KMS-11 (cell line): ENCODE measurements around the gene NLRP9.
A peak's percentile ranks its signal among the peaks of the same experiment; 100 is the strongest.
"Not testable (repeated sequence)": the region's sequence is repeated elsewhere in the genome, so short reads cannot be mapped to it uniquely, and the experiment has no call there.

Experiments
- H2AFZ ChIP-seq: fragments of 200-600 bp; sonication (generic); 2 replicates; pipeline ENCODE4 v1.6.1; 2016; ENCODE audit warnings: antibody characterized with exemption, mixed run types, low read depth
- H3K27ac ChIP-seq: fragments of 200-600 bp; sonication (generic); 2 replicates; pipeline ENCODE4 v1.6.1; 2016; ENCODE audit warnings: mild to moderate bottlenecking, mixed run types
- H3K27me3 ChIP-seq: fragments of 200-600 bp; sonication (generic); 2 replicates; pipeline ENCODE4 v1.6.1; 2017; ENCODE audit warnings: mild to moderate bottlenecking, low read depth, mixed run types, moderate library complexity; ENCODE audit not compliant: insufficient read depth
- H3K36me3 ChIP-seq: fragments of 200-600 bp; sonication (generic); 2 replicates; pipeline ENCODE4 v1.6.1; 2017; ENCODE audit warnings: mild to moderate bottlenecking, mixed run types; ENCODE audit not compliant: insufficient read depth
- H3K4me1 ChIP-seq: fragments of 200-600 bp; sonication (generic); 2 replicates; pipeline ENCODE4 v1.6.1; 2016; ENCODE audit warnings: mild to moderate bottlenecking, low read depth, mixed run types; ENCODE audit not compliant: poor library complexity, severe bottlenecking
- H3K4me2 ChIP-seq: fragments of 200-600 bp; sonication (generic); 2 replicates; pipeline ENCODE4 v1.7.0; 2016; ENCODE audit warnings: mild to moderate bottlenecking, mixed run types
- H3K4me3 ChIP-seq: fragments of 200-600 bp; sonication (generic); IDR thresholded peaks from 2 replicates; pipeline ENCODE4 v1.6.1; 2017; ENCODE audit warnings: low read depth, low read length, mixed read lengths; ENCODE audit not compliant: insufficient read depth
- H3K79me2 ChIP-seq: fragments of 200-600 bp; sonication (generic); 2 replicates; pipeline ENCODE4 v1.6.1; 2016; ENCODE audit warnings: low read depth, mixed run types; ENCODE audit not compliant: insufficient read depth
- H3K9ac ChIP-seq: fragments of 200-600 bp; sonication (generic); 2 replicates; pipeline ENCODE4 v1.6.1; 2016; ENCODE audit warnings: mild to moderate bottlenecking, mixed run types
- H4K20me1 ChIP-seq: fragments of 200-600 bp; sonication (generic); 2 replicates; pipeline ENCODE4 v1.6.1; 2016; ENCODE audit warnings: mild to moderate bottlenecking, mixed run types; ENCODE audit not compliant: insufficient read depth
- CTCF ChIP-seq: fragments of 200-600 bp; sonication (generic); conservative IDR thresholded peaks from 2 replicates; pipeline ENCODE4 v1.6.1; 2017; ENCODE audit warnings: low read depth, mild to moderate bottlenecking, antibody characterized with exemption, low read length, moderate library complexity, mixed read lengths

Gene NLRP9

DNA sequence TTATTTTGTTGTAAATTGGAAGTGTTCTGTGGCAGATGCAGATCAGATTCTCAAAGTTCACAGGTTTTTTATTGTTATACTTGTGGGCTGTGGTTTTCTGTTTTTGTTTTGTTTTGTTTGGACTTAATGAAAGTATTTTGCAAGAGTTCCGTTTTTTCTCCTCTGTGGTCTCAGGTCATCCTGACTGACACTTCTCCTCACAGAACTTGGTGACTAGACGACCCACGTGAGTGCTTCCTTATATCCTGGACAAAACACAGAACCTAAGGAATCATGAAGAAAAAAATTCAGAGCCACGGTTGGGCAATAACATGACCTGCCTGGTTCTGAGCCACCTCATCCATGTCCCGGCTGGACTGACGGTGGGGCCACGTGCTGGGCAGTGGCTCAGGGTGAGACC, 28.3 kb upstream of the NLRP9 start:
- Histone ChIP-seq H2AFZ (no peak overlapping the region), H3K27me3 (no peaks in the 10 kb centered on the region), H3K27ac (no peak overlapping the region)

DNA sequence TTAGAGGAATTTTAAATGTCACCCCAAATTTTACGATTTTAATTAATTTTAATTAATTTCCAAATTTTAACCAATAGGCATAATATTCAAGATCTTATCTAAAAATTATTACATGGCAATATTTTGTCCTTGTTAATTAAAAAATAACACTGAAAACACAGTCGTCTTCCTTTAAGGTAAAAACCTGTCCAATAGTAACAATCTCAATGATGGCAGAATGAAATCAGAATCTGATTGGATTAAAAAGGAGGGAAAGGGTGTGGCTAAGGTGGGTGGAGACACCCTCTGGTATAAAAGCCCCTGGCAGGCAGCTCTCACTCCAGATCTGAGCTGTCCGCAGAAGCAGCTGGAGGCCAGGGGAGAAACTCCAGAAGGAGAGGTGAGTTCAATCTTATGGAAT, 20.6 kb upstream of the NLRP9 start, which contains the start of gene RFPL4A:
RFPL4A (plus strand) TSS at position 301 of the 400 bp plus-strand sequence. CDS start 2,704 bp downstream, outside the sequence.
- not testable (repeated sequence) for H4K20me1 ChIP-seq, H3K27me3 ChIP-seq, H3K79me2 ChIP-seq, H3K4me2 ChIP-seq, H3K4me1 ChIP-seq, H3K4me3 ChIP-seq, H2AFZ ChIP-seq, H3K9ac ChIP-seq, H3K36me3 ChIP-seq, H3K27ac ChIP-seq

More for the DNA sequence above, 28.3 kb upstream of the NLRP9 start:
- H3K4me3 ChIP-seq, result no peak overlapping the region
- no peak for TF ChIP-seq CTCF
- no peaks in the 10 kb centered on the region for H3K79me2 ChIP-seq
- peaks cover 10% of the 10 kb centered on the region for H3K4me1 ChIP-seq
- no peaks in the 10 kb centered on the region for H3K36me3 ChIP-seq
- no peaks in the 10 kb centered on the region for H4K20me1 ChIP-seq
- no peak overlapping the region for H3K9ac ChIP-seq
- H3K4me2 ChIP-seq, result peak overlapping the region; percentile 10; the same call in 1 of the 2 replicates

GRCh38 chr19:55756808-55757207, 18.6 kb upstream of the NLRP9 start:
- H4K20me1 ChIP-seq, H3K4me1 ChIP-seq, H3K36me3 ChIP-seq, H3K9ac ChIP-seq, H3K4me2 ChIP-seq, H3K79me2 ChIP-seq, H3K27me3 ChIP-seq, H3K4me3 ChIP-seq, H3K27ac ChIP-seq, H2AFZ ChIP-seq: not testable (repeated sequence)

DNA sequence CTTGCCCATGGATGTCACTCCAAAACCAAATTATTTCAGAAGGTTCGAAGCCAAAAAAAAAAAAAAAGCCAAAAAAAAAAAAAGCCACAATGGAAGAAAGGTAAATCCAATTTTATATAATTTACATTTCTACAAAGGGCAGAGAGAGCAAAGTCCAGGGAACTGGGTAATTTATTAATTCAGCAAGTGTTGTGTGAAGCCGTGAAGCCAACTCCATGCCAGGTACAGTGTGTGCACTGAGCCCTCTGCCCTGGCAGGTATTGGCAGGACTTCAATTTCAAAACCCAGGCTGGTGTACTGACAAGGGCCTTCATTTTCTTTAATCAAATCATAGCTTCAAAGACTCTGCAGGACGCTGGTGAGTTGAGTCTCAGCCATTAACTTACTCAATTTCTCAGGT, 15.2 kb upstream of the NLRP9 start:
- Histone ChIP-seq H3K27me3 (no peaks in the 10 kb centered on the region), H2AFZ (no peak overlapping the region)

GRCh38 chr19:55750715-55751114, 12.5 kb upstream of the NLRP9 start:
- no peak for TF ChIP-seq CTCF
- Histone ChIP-seq H3K79me2 (no peaks in the 10 kb centered on the region), H3K4me3 (no peak overlapping the region), H4K20me1 (no peaks in the 10 kb centered on the region), H3K27ac (no peak overlapping the region), H3K4me2 (no peak overlapping the region), H3K9ac (no peak overlapping the region), H3K27me3 (no peaks in the 10 kb centered on the region), H3K36me3 (no peaks in the 10 kb centered on the region), H2AFZ (no peak overlapping the region), H3K4me1 (no peaks in the 10 kb centered on the region)

More for the DNA sequence above, 15.2 kb upstream of the NLRP9 start:
- no peak overlapping the region for H3K9ac ChIP-seq
- H3K36me3 ChIP-seq, result no peaks in the 10 kb centered on the region
- no peak overlapping the region for H3K4me2 ChIP-seq
- H3K27ac ChIP-seq, result no peak overlapping the region
- no peaks in the 10 kb centered on the region for H4K20me1 ChIP-seq
- TF ChIP-seq CTCF, result no peak
- H3K4me1 ChIP-seq, result no peaks in the 10 kb centered on the region
- no peak overlapping the region for H3K4me3 ChIP-seq
- no peaks in the 10 kb centered on the region for H3K79me2 ChIP-seq

DNA sequence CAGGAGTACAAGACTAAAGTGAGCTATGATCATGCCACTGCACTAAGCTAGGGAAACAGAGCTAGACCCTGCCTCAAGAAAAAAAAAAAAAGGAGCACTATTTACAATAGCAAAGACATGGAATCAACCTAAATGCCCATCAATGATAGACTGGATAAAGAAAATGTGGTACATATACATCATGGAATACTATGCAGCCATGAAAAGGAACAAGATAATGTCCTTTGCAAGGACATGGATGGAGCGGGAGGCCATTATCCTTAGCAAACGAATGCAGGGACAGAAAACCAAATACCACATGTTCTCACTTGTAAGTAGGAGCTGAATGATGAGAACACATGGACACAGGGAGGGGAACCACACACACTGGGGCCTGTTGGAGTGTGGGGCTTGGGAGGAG, 7.8 kb downstream of the NLRP9 start:
- not testable (repeated sequence) for H2AFZ ChIP-seq, H3K4me2 ChIP-seq, H3K9ac ChIP-seq, H3K36me3 ChIP-seq, H4K20me1 ChIP-seq, H3K4me1 ChIP-seq, H3K27ac ChIP-seq, H3K4me3 ChIP-seq, H3K79me2 ChIP-seq, H3K27me3 ChIP-seq
